HepG2 (cell line): Measurements from ENCODE around the gene PPP1R13B. TPM values are rescaled to one million over a fixed set of nuclear protein-coding genes. Genes with fewer than 3 reads are reported as not detected.

Experiments
- CBFB ChIP-seq: sonication (generic); formaldehyde crosslinking; IDR thresholded peaks from 2 replicates; pipeline ENCODE4 v1.4.0; 2020; ENCODE audit warnings: missing genetic modification reagents
- ISX ChIP-seq: sonication (generic); formaldehyde crosslinking; conservative IDR thresholded peaks from 2 replicates; pipeline ENCODE4 v1.5.0; 2020; ENCODE audit warnings: missing genetic modification reagents
- MED8 ChIP-seq: sonication (generic); formaldehyde crosslinking; IDR thresholded peaks from 2 replicates; pipeline ENCODE4 v1.8.1; 2023; ENCODE audit warnings: mild to moderate bottlenecking, missing genetic modification reagents; ENCODE audit not compliant: insufficient replicate concordance
- PITX1 ChIP-seq: sonication (generic); formaldehyde crosslinking; IDR thresholded peaks from 2 replicates; pipeline ENCODE4 v1.5.1; 2020; ENCODE audit warnings: mild to moderate bottlenecking, missing genetic modification reagents
- RARA ChIP-seq: IDR thresholded peaks from 2 replicates; pipeline ENCODE4 v1.6.1; 2016; ENCODE audit warnings: missing genetic modification reagents, missing compliant biosample characterization
- SAP130 ChIP-seq: IDR thresholded peaks from 2 replicates; pipeline ENCODE4 v1.6.1; 2016; ENCODE audit warnings: low read depth
- TARDBP ChIP-seq: sonication (generic); formaldehyde crosslinking; IDR thresholded peaks from 2 replicates; pipeline ENCODE4 v1.8.0; 2022; ENCODE audit warnings: mild to moderate bottlenecking, missing genetic modification reagents
- TBX3 ChIP-seq: fragments of 450-650 bp; IDR thresholded peaks from 2 replicates; pipeline ENCODE4 v1.6.1; 2017; ENCODE audit warnings: antibody characterized with exemption, mild to moderate bottlenecking, inconsistent platforms, borderline replicate concordance
- TEAD3 ChIP-seq: optimal IDR thresholded peaks from 2 replicates; pipeline ENCODE3; 2016; ENCODE audit warnings: borderline replicate concordance
- polyA plus RNA-seq, 8 experiments: library from polyadenylated mRNA; depleted of rRNA in 3 of 8; stranded (reverse) in 7 of 8; unstranded in 1 of 8; fragments of >200 nt; fragmentation: Illumina TruSeq in 4 of 8; extraction: Trizol in 4 of 8; gene quantifications; 2 replicates each; pipeline versions ENCODE4 v1.2.1 to v1.2.3, GENCODE V29; 2011 to 2016; ENCODE audit warnings: low read depth in 4 of 8, missing spikeins in 1 of 8, mixed read lengths in 1 of 8; ENCODE audit not compliant: insufficient read depth in 1 of 8
- total RNA-seq, 5 experiments: library from RNA; depleted of rRNA; stranded (reverse); fragments of >200 nt; fragmentation: Illumina TruSeq; extraction: Trizol; gene quantifications; 2 replicates each; pipeline ENCODE4 v1.2.3, GENCODE V29; 2016; ENCODE audit warnings: low read depth in 1 of 5
- TF ChIP-seq, protein P1 (sequence below): sonication (generic); formaldehyde crosslinking; IDR thresholded peaks from 2 replicates; pipeline ENCODE4 v1.5.0; 2020; ENCODE audit warnings: mild to moderate bottlenecking, missing genetic modification reagents, borderline replicate concordance
- TF ChIP-seq, protein P2 (sequence below): sonication (generic); formaldehyde crosslinking; IDR thresholded peaks from 2 replicates; pipeline ENCODE4 v1.9.0; 2022; ENCODE audit warnings: missing genetic modification reagents, mild to moderate bottlenecking, borderline replicate concordance
- TF ChIP-seq, protein P3 (sequence below): sonication (generic); formaldehyde crosslinking; IDR thresholded peaks from 2 replicates; pipeline ENCODE4 v1.5.1; 2020; ENCODE audit warnings: mild to moderate bottlenecking, missing genetic modification reagents, moderate library complexity
- TF ChIP-seq, protein P4 (sequence below): sonication (generic); formaldehyde crosslinking; IDR thresholded peaks from 2 replicates; pipeline ENCODE4 v1.4.0; 2020; ENCODE audit warnings: missing genetic modification reagents, low read depth, mild to moderate bottlenecking, borderline replicate concordance

Gene PPP1R13B
- total and polyA plus RNA-seq, 2 of the 13 experiments (the other 11 are each of a cell fraction or from before 2014, with no cell fraction given): 4.6 to 9.4 TPM

DNA sequence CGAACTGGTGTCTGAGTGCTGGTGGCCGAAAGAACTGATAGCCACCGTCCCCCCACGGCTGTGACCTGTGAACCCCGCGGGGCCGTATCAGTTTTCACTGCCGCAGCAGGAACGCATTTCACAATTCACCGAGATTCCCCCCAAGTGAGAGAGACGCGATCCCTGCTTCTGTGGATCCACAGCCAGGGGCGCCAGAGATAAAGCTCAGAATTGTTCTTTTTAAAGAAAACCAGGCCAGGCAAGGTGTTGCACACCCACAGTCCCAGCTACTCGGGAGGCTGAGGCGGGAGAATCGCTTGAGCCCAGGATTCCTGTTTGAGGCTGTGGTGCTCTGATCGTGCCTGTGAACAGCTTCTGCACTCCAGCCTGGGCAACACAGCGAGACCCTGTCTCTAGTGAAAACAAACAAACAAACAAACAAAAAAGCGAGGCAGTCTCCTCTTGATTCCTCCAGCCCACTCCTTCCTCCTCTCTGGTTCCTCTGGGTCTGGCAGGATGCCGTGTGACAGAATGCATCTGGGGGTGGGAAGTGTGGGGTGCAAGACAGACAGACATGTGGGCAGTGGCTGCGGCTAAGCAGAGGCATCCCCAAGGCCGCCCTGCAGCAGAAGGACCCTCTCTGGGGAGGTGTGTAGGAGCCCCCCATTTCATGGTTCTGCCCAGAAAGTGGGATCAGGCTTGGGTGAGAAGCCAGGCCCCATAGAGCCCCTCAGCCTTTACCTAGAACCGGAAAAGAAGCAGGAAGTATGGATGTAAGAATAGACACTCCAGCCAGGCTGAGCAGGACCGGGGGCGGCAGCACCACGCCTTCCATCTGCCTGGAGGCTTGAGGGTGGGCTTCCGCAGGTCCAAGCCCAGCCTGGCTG, 39.2 kb upstream of the PPP1R13B start (continued):
- TF ChIP-seq TEAD3 (CRISPR knock-in tag): peak; percentile 32
- TF ChIP-seq TARDBP (CRISPR knock-in tag): peak; percentile 63; the same call in 1 of the 2 replicates
- TF ChIP-seq TBX3: no peak
- TF ChIP-seq, protein P1, sequence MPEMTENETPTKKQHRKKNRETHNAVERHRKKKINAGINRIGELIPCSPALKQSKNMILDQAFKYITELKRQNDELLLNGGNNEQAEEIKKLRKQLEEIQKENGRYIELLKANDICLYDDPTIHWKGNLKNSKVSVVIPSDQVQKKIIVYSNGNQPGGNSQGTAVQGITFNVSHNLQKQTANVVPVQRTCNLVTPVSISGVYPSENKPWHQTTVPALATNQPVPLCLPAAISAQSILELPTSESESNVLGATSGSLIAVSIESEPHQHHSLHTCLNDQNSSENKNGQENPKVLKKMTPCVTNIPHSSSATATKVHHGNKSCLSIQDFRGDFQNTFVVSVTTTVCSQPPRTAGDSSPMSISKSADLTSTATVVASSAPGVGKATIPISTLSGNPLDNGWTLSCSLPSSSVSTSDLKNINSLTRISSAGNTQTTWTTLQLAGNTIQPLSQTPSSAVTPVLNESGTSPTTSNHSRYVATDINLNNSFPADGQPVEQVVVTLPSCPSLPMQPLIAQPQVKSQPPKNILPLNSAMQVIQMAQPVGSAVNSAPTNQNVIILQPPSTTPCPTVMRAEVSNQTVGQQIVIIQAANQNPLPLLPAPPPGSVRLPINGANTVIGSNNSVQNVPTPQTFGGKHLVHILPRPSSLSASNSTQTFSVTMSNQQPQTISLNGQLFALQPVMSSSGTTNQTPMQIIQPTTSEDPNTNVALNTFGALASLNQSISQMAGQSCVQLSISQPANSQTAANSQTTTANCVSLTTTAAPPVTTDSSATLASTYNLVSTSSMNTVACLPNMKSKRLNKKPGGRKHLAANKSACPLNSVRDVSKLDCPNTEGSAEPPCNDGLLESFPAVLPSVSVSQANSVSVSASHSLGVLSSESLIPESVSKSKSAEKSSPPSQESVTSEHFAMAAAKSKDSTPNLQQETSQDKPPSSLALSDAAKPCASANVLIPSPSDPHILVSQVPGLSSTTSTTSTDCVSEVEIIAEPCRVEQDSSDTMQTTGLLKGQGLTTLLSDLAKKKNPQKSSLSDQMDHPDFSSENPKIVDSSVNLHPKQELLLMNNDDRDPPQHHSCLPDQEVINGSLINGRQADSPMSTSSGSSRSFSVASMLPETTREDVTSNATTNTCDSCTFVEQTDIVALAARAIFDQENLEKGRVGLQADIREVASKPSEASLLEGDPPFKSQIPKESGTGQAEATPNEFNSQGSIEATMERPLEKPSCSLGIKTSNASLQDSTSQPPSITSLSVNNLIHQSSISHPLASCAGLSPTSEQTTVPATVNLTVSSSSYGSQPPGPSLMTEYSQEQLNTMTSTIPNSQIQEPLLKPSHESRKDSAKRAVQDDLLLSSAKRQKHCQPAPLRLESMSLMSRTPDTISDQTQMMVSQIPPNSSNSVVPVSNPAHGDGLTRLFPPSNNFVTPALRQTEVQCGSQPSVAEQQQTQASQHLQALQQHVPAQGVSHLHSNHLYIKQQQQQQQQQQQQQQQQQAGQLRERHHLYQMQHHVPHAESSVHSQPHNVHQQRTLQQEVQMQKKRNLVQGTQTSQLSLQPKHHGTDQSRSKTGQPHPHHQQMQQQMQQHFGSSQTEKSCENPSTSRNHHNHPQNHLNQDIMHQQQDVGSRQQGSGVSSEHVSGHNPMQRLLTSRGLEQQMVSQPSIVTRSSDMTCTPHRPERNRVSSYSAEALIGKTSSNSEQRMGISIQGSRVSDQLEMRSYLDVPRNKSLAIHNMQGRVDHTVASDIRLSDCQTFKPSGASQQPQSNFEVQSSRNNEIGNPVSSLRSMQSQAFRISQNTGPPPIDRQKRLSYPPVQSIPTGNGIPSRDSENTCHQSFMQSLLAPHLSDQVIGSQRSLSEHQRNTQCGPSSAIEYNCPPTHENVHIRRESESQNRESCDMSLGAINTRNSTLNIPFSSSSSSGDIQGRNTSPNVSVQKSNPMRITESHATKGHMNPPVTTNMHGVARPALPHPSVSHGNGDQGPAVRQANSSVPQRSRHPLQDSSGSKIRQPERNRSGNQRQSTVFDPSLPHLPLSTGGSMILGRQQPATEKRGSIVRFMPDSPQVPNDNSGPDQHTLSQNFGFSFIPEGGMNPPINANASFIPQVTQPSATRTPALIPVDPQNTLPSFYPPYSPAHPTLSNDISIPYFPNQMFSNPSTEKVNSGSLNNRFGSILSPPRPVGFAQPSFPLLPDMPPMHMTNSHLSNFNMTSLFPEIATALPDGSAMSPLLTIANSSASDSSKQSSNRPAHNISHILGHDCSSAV (CRISPR knock-in tag): no peak
- no peak for TF ChIP-seq CBFB
- peak; percentile 55; the same call in 1 of the 2 replicates for TF ChIP-seq RARA (CRISPR knock-in tag)
- TF ChIP-seq PITX1 (CRISPR knock-in tag): peak; percentile 11; the same call in 1 of the 2 replicates
- TF ChIP-seq, protein P2, sequence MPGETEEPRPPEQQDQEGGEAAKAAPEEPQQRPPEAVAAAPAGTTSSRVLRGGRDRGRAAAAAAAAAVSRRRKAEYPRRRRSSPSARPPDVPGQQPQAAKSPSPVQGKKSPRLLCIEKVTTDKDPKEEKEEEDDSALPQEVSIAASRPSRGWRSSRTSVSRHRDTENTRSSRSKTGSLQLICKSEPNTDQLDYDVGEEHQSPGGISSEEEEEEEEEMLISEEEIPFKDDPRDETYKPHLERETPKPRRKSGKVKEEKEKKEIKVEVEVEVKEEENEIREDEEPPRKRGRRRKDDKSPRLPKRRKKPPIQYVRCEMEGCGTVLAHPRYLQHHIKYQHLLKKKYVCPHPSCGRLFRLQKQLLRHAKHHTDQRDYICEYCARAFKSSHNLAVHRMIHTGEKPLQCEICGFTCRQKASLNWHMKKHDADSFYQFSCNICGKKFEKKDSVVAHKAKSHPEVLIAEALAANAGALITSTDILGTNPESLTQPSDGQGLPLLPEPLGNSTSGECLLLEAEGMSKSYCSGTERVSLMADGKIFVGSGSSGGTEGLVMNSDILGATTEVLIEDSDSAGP (CRISPR knock-in tag): peak; percentile 68; the same call in 1 of the 2 replicates
- TF ChIP-seq, protein P3, sequence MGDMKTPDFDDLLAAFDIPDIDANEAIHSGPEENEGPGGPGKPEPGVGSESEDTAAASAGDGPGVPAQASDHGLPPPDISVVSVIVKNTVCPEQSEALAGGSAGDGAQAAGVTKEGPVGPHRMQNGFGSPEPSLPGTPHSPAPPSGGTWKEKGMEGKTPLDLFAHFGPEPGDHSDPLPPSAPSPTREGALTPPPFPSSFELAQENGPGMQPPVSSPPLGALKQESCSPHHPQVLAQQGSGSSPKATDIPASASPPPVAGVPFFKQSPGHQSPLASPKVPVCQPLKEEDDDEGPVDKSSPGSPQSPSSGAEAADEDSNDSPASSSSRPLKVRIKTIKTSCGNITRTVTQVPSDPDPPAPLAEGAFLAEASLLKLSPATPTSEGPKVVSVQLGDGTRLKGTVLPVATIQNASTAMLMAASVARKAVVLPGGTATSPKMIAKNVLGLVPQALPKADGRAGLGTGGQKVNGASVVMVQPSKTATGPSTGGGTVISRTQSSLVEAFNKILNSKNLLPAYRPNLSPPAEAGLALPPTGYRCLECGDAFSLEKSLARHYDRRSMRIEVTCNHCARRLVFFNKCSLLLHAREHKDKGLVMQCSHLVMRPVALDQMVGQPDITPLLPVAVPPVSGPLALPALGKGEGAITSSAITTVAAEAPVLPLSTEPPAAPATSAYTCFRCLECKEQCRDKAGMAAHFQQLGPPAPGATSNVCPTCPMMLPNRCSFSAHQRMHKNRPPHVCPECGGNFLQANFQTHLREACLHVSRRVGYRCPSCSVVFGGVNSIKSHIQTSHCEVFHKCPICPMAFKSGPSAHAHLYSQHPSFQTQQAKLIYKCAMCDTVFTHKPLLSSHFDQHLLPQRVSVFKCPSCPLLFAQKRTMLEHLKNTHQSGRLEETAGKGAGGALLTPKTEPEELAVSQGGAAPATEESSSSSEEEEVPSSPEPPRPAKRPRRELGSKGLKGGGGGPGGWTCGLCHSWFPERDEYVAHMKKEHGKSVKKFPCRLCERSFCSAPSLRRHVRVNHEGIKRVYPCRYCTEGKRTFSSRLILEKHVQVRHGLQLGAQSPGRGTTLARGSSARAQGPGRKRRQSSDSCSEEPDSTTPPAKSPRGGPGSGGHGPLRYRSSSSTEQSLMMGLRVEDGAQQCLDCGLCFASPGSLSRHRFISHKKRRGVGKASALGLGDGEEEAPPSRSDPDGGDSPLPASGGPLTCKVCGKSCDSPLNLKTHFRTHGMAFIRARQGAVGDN: peak; percentile 46
- peak; percentile 34; the same call in 1 of the 2 replicates for TF ChIP-seq SAP130
- TF ChIP-seq ISX: no peak
- TF ChIP-seq MED8 (CRISPR knock-in tag): peak; percentile 23
- TF ChIP-seq, protein P4, sequence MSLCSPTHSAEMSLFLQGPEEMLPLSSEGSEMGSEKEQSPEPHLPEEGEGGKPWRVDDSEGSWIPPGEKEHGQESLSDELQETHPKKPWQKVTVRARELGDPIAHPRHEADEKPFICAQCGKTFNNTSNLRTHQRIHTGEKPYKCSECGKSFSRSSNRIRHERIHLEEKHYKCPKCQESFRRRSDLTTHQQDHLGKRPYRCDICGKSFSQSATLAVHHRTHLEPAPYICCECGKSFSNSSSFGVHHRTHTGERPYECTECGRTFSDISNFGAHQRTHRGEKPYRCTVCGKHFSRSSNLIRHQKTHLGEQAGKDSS: no peak
